Activated naive CD8-positive, alpha-beta T cell treated with anti-CD3 and anti-CD28 coated beads, Interleukin-2, amount 10 ng/mL, durations not matched to agents 7 days and 5 days (primary cell): ENCODE results near the gene PNPLA8. TPM values are rescaled to one million over a fixed set of nuclear protein-coding genes. Genes with fewer than 3 reads are reported as not detected.
"Not testable (repeated sequence)": the region's sequence is repeated elsewhere in the genome, so short reads cannot be mapped to it uniquely, and the experiment has no call there.

Experiments
- ATAC-seq: fragments of 150-1000 bp; cut with Tn5 transposase; one replicate; pipeline ENCODE4 v1.10.0; 2021; ENCODE audit warnings: low read depth, moderate library complexity
- POLR2A ChIA-PET: fragments of 350-600 bp; sonication (Branson Sonifier 250); formaldehyde crosslinking; loops from one replicate; lab custom pipeline; 2021; ENCODE audit warnings: antibody characterized with exemption; lab: Charles Lee
- DNase-seq: peaks from one replicate; pipeline ENCODE4 v3.0.0; 2021
- H3K27ac Mint-ChIP-seq: one replicate; pipeline ENCODE4 v1.8.0; 2022; ENCODE audit warnings: mild to moderate bottlenecking, mixed read lengths
- H3K27me3 Mint-ChIP-seq: one replicate; pipeline ENCODE4 v1.8.0; 2022; ENCODE audit warnings: mild to moderate bottlenecking, moderate library complexity, mixed read lengths
- H3K36me3 Mint-ChIP-seq: one replicate; pipeline ENCODE4 v1.8.0; 2021; ENCODE audit warnings: mild to moderate bottlenecking, mixed read lengths
- H3K4me1 Mint-ChIP-seq: one replicate; pipeline ENCODE4 v1.8.0; 2021; ENCODE audit warnings: mixed read lengths
- H3K4me3 Mint-ChIP-seq: one replicate; pipeline ENCODE4 v1.8.0; 2022; ENCODE audit warnings: mild to moderate bottlenecking, moderate library complexity, mixed read lengths
- H3K9me3 Mint-ChIP-seq: one replicate; pipeline ENCODE4 v1.8.0; 2021; ENCODE audit warnings: mixed read lengths
- total RNA-seq, 2 experiments: library from RNA; stranded (reverse); gene quantifications; one replicate each; pipeline ENCODE4 v1.2.3, GENCODE V29; 2021

The PNPLA8 gene
- total RNA-seq, 2 experiments from 2014 or later = 17.2 to 17.8 TPM

DNA sequence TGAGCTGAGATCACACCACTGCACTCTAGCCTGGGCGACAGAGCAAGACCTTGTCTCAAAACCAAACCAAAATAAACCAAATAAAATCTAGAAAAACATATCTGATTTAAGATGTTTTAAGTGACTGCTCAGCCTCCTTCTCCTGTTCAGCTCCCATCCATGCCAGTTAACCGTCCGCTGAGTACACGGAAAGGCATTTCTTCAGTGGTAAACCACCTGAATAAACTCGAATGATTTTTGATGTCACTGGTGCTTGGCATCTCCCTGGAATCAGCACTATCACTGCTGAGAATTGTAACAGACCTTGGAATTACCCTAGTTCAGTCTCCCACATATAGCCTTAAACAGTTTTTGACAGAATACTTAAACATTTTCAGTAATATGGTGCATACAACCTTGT lies 45.6 kb downstream of the PNPLA8 start:
- DNase-seq (no peak), ATAC-seq (no peak)
- H3K27me3 Mint-ChIP-seq = no peaks in the 10 kb centered on the region
- no peaks in the 10 kb centered on the region for H3K4me1 Mint-ChIP-seq
- H3K36me3 Mint-ChIP-seq = peaks cover 23% of the 10 kb centered on the region
- H3K27ac Mint-ChIP-seq = no peak overlapping the region
- no peak overlapping the region for H3K4me3 Mint-ChIP-seq
- no peaks in the 10 kb centered on the region for H3K9me3 Mint-ChIP-seq
- POLR2A ChIA-PET = no interaction called here

- Mint-ChIP-seq H3K27me3 (no peaks in the 10 kb centered on the region), H3K36me3 (peaks cover 21% of the 10 kb centered on the region), H3K27ac (no peak overlapping the region), H3K4me1 (no peaks in the 10 kb centered on the region), H3K9me3 (no peaks in the 10 kb centered on the region), H3K4me3 (no peak overlapping the region)
- POLR2A ChIA-PET = no interaction called here
- no peak for DNase-seq
- ATAC-seq = no peak
Measured at GRCh38 chr7:108479751-108480150, 46.2 kb downstream of the PNPLA8 start.

DNA sequence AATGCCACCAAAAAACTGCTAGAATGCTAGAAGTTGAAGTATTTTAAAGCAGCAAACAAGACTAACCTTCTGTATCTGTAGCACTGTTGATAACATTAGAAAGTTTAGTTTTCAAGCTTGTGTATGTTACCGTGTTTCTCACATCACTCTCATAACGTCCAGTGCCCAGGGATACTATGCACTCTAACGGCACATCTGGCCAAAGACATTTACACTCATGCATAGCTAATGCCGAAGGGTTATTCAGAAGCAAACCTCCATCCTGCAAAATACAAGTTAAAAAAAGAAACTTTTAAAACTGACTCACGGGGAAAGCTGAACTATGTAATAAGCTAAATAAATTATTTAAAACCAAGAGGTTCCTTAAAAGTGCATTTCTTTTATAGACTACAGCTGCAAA lies 46.8 kb downstream of the PNPLA8 start:
- H3K27ac Mint-ChIP-seq = no peak overlapping the region
- DNase-seq (no peak), ATAC-seq (no peak)
- no peaks in the 10 kb centered on the region for H3K27me3 Mint-ChIP-seq
- H3K4me3 Mint-ChIP-seq = no peak overlapping the region
- no peaks in the 10 kb centered on the region for H3K9me3 Mint-ChIP-seq
- no peaks in the 10 kb centered on the region for H3K4me1 Mint-ChIP-seq
- H3K36me3 Mint-ChIP-seq = peaks cover 19% of the 10 kb centered on the region
- POLR2A ChIA-PET = no interaction called here

GRCh38 chr7:108468246-108468645 lies 57.7 kb downstream of the PNPLA8 start:
- DNase-seq = no peak
- ATAC-seq = no peak
- Mint-ChIP-seq H3K27me3 (no peaks in the 10 kb centered on the region), H3K9me3 (no peaks in the 10 kb centered on the region), H3K27ac (no peak overlapping the region), H3K36me3 (peaks cover 3% of the 10 kb centered on the region), H3K4me3 (no peak overlapping the region), H3K4me1 (peaks cover 8% of the 10 kb centered on the region)
- POLR2A ChIA-PET = no interaction called here

DNA sequence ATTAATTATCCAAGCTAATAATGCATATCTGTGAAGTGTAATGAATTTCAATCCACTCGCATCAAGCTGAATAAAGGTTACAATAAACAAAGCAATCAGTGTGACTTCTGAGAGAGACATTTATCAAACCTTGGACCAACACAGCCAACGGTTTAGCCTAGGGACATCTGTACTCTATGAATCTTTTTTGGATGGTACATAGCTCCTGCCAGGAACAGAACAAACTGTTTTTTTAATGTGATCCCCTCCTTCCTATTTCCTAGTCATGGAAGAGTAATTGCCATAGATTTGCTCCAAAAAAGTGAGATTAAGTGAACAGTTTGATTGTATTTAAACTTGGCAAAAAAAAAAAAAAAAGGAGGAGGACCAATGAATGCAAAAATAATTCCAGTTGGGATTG lies 58.5 kb downstream of the PNPLA8 start:
- peaks cover 1% of the 10 kb centered on the region for H3K36me3 Mint-ChIP-seq
- no peak overlapping the region for H3K4me3 Mint-ChIP-seq
- H3K4me1 Mint-ChIP-seq = peaks cover 15% of the 10 kb centered on the region
- no peaks in the 10 kb centered on the region for H3K27me3 Mint-ChIP-seq
- DNase-seq = no peak
- POLR2A ChIA-PET = no interaction called here
- H3K27ac Mint-ChIP-seq = no peak overlapping the region
- no peaks in the 10 kb centered on the region for H3K9me3 Mint-ChIP-seq
- ATAC-seq = no peak

DNA sequence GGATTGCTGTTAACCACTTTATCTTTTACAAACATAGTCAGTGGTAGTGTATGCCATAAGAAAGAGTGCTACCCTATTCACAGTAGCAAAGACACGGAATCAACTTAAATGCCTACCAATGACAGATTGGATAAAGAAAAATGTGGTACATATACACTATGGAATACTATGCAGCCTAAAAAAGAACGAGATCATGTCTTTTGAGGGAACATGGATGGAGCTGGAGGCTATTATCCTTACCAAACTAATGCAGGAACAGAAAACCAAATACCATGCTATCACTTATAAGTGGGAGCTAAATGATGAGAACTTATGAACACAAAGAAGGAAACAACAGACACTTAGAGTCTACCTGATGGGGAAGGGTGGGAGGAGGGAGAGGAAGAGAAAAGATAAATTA lies 59.6 kb downstream of the PNPLA8 start:
- H3K27ac Mint-ChIP-seq, H3K36me3 Mint-ChIP-seq, DNase-seq, H3K4me3 Mint-ChIP-seq, H3K27me3 Mint-ChIP-seq, POLR2A ChIA-PET, H3K9me3 Mint-ChIP-seq, ATAC-seq: not testable (repeated sequence)
- H3K4me1 Mint-ChIP-seq = peaks cover 15% of the 10 kb centered on the region

DNA sequence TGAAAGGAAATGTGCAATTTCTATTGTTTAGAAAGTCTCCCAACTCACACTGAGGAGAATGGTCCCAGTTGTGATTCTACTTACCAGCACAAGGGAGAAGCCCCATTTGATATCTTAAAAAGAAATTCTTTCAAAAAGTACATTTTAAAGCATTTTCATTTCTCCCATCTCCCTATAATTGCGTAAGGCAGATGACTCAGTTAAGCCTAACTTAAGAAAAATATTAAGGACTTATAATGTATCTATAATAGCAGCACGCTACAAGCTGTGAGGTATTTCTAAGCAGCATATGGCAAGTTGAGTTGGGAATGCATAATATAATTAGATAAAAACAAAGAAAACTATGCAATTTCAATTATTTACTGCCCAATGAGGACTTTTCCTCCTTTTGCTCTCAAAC lies 61.2 kb downstream of the PNPLA8 start:
- Mint-ChIP-seq H3K4me1 (peaks cover 15% of the 10 kb centered on the region), H3K9me3 (no peaks in the 10 kb centered on the region), H3K27me3 (peaks cover 3% of the 10 kb centered on the region), H3K36me3 (no peaks in the 10 kb centered on the region), H3K27ac (no peak overlapping the region), H3K4me3 (no peak overlapping the region)
- DNase-seq (no peak), ATAC-seq (no peak)
- POLR2A ChIA-PET = interaction anchor here (0.9 kb wide), 1 partner anchor 61 kb away, joined by 3 read pairs; no protein-coding TSS in a partner anchor

- Mint-ChIP-seq H3K9me3 (no peaks in the 10 kb centered on the region), H3K4me3 (peak overlapping the region; percentile 21), H3K27ac (no peak overlapping the region), H3K36me3 (no peaks in the 10 kb centered on the region), H3K4me1 (peaks cover 15% of the 10 kb centered on the region), H3K27me3 (peaks cover 8% of the 10 kb centered on the region)
- POLR2A ChIA-PET = no interaction called here
- DNase-seq (no peak), ATAC-seq (peak; percentile 91)
Measured at GRCh38 chr7:108463613-108464012, 62.3 kb downstream of the PNPLA8 start.

DNA sequence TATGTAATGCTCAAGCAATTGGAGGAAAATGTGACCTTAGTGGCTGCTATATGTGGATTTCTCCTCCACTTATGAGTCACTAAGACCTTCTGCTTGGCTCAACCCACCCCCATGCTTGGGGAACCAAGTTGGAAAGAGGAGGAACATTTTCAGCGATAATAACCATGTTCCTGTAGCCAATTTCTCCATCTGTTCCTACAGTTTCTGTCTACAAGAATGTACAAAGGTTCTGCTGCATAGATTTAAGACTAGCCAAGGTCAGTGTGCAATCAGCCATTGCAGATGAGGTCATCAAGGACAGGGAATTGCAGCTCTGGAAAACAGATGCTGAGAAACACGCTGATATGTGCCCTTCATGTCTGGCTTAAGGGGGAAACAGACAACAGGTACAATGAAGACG lies 64.1 kb downstream of the PNPLA8 start:
- no peaks in the 10 kb centered on the region for H3K36me3 Mint-ChIP-seq
- H3K4me1 Mint-ChIP-seq = peaks cover 22% of the 10 kb centered on the region
- POLR2A ChIA-PET = no interaction called here
- no peak overlapping the region for H3K27ac Mint-ChIP-seq
- H3K27me3 Mint-ChIP-seq = peaks cover 26% of the 10 kb centered on the region
- ATAC-seq = no peak
- no peaks in the 10 kb centered on the region for H3K9me3 Mint-ChIP-seq
- DNase-seq = no peak
- no peak overlapping the region for H3K4me3 Mint-ChIP-seq

GRCh38 chr7:108460964-108461363 lies 65.0 kb downstream of the PNPLA8 start:
- peaks cover 24% of the 10 kb centered on the region for H3K4me1 Mint-ChIP-seq
- peaks cover 28% of the 10 kb centered on the region for H3K27me3 Mint-ChIP-seq
- DNase-seq (no peak), ATAC-seq (no peak)
- POLR2A ChIA-PET = no interaction called here
- H3K4me3 Mint-ChIP-seq = no peak overlapping the region
- H3K27ac Mint-ChIP-seq = no peak overlapping the region
- no peaks in the 10 kb centered on the region for H3K9me3 Mint-ChIP-seq
- H3K36me3 Mint-ChIP-seq = no peaks in the 10 kb centered on the region

DNA sequence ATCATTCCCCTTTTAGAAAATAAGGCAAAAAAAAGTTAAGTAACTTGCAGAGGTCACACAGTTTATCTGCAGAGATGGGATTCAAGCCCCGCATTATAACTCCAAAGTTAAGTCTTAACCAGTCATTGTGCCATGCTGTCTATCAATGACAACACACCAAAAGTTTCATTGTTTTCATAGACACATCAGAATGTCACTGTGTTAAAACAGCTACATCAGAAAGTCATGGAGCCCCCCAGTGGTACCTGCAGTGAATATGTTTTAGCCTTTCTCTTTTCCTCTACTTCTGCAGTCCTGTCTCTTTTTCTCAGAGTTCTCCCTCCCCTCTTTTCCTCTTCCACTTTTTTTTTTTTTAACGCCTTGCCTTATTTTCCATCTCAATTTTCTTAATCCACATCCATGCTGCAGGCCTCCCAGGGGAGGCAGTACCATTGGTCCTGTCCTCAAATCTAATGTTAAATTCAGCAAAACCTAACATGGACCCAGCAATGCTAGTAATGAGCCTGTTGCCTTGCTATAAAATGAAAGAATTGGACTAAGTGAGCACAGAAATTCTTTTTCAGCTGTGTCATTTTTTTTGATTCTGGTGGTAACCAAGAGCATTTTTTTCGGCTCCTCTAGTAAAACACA lies 65.9 kb downstream of the PNPLA8 start:
- ATAC-seq (no peak), DNase-seq (no peak)
- Mint-ChIP-seq H3K4me3 (no peak overlapping the region), H3K27ac (no peak overlapping the region), H3K27me3 (peaks cover 28% of the 10 kb centered on the region), H3K4me1 (peaks cover 24% of the 10 kb centered on the region), H3K9me3 (no peaks in the 10 kb centered on the region), H3K36me3 (no peaks in the 10 kb centered on the region)
- POLR2A ChIA-PET = no interaction called here

DNA sequence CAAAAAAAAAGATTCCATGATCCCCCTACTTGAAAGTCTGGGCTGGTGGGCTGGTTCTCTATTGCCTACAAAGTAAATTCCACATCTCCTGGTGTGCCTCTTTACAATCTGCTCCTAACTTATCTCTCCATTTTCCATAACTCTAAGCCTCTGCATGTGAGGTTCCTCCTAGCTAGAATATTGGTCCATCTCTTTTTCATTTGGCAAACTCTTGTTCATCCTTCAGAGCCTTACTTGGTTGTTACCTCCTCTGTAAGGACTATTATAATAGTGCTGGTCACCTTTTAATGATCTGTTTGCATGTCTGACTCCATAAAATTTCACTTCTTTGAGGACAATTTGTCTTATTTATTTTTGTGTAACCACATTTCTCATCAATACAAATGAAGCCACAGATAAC lies 68.1 kb downstream of the PNPLA8 start:
- ATAC-seq (no peak), DNase-seq (no peak)
- H3K27me3 Mint-ChIP-seq = peaks cover 32% of the 10 kb centered on the region
- H3K36me3 Mint-ChIP-seq = no peaks in the 10 kb centered on the region
- H3K4me1 Mint-ChIP-seq = peaks cover 18% of the 10 kb centered on the region
- POLR2A ChIA-PET = no interaction called here
- H3K9me3 Mint-ChIP-seq = no peaks in the 10 kb centered on the region
- H3K4me3 Mint-ChIP-seq = peak overlapping the region; percentile 63
- H3K27ac Mint-ChIP-seq = no peak overlapping the region

DNA sequence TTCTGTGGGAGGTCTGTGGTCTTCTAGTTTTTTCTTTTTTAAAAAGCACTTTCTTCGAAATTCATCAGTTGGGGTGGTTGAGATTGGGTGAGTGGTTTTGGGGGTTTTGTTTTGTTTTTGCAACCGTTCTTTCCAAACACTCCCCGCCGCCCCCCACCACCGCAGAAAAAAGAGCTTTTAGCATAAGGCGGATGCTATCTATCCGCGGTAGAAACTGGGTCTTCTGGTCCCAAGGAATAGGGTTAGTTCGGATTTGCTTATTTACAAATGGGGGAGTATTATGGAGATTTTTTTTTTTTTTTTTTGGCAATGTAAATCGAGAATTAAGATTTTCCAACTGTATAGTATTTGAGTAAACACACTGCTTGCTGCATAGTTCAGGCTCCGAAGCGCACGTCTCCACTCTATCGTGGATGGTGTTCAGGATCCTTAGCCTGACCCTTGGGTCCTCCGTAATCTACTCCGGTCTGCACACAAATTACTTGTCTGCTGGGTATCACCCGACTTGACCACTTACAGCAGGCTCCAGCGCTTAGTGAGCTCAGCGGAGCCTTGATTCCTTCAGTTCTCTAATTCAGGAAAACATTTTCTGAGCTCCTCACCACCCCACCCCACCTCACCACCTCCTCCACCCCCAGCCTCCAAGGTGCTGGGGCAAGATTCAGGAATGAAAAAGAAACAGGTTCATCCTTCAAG lies 68.9 kb downstream of the PNPLA8 start:
- POLR2A ChIA-PET = interaction anchor here (0.6 kb wide), 1 partner anchor 14 kb away, joined by 3 read pairs; no protein-coding TSS in a partner anchor
- H3K9me3 Mint-ChIP-seq = no peaks in the 10 kb centered on the region
- peaks cover 18% of the 10 kb centered on the region for H3K4me1 Mint-ChIP-seq
- no peak overlapping the region for H3K27ac Mint-ChIP-seq
- ATAC-seq = no peak
- H3K4me3 Mint-ChIP-seq = peak overlapping the region; percentile 71
- peaks cover 35% of the 10 kb centered on the region for H3K27me3 Mint-ChIP-seq
- H3K36me3 Mint-ChIP-seq = no peaks in the 10 kb centered on the region
- no peak for DNase-seq

DNA sequence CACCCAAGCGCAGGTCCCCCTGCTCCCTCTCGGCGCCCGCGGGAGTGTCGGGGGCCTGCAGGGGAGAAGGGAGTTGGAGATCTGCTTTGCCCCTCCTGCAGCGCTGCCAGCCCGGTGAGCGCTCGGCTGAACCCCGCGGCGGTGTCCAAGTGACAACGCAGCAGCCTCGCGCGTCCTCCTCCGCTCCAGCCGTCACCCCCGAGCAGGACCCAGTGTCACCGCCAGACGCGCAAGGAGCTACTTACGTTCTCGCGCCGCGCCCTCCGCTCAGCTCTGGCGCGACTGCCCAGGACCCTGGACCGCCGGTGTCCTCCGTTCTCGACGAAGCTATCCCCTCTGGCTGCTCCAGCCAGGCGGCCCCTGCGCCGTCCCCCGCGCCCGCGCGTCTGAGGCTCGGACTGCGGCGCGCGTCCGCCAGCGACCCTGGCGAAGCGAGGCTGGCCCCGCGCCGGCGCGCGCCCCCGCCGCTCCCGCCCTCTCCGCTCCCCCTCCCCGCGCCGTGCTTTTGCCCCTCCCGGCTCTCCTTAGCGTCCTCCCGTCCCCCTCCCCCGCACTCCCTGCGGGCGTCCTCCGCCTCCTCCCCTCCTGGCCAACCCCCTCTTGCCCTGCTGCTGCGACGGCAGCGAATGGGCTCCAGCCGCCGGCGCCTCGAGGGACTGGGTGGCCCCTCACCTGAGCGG lies 69.8 kb downstream of the PNPLA8 start, which contains the start of gene NRCAM:
NRCAM (minus strand) TSS at position 439 of the 680 bp plus-strand sequence. CDS start 216,372 bp downstream, outside the sequence.
- Mint-ChIP-seq H3K4me3 (peak within 1 kb of the TSS; percentile 81), H3K27me3 (peaks cover 36% of the 10 kb centered on the region), H3K27ac (no peak within 1 kb of the TSS), H3K36me3 (no peaks in the 10 kb centered on the region), H3K9me3 (no peaks in the 10 kb centered on the region), H3K4me1 (peaks cover 18% of the 10 kb centered on the region)
- POLR2A ChIA-PET = no interaction called here
- ATAC-seq = peak; percentile 52
- peak; percentile 65 for DNase-seq
